ENCODE results near the gene GBP7.

GRCh38 chr1:89100412-89100811, 75.4 kb downstream of the GBP7 start:
- TF ChIP-seq POLR2A (IDR thresholded peaks at IDR 0.05): no peak
- TF ChIP-seq, protein P1, sequence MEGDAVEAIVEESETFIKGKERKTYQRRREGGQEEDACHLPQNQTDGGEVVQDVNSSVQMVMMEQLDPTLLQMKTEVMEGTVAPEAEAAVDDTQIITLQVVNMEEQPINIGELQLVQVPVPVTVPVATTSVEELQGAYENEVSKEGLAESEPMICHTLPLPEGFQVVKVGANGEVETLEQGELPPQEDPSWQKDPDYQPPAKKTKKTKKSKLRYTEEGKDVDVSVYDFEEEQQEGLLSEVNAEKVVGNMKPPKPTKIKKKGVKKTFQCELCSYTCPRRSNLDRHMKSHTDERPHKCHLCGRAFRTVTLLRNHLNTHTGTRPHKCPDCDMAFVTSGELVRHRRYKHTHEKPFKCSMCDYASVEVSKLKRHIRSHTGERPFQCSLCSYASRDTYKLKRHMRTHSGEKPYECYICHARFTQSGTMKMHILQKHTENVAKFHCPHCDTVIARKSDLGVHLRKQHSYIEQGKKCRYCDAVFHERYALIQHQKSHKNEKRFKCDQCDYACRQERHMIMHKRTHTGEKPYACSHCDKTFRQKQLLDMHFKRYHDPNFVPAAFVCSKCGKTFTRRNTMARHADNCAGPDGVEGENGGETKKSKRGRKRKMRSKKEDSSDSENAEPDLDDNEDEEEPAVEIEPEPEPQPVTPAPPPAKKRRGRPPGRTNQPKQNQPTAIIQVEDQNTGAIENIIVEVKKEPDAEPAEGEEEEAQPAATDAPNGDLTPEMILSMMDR (IDR thresholded peaks at IDR 0.05): no peak
- no peak for TF ChIP-seq EP300 (IDR thresholded peaks at IDR 0.05)
